ENCODE measurements around the gene ACSS3.

DNA sequence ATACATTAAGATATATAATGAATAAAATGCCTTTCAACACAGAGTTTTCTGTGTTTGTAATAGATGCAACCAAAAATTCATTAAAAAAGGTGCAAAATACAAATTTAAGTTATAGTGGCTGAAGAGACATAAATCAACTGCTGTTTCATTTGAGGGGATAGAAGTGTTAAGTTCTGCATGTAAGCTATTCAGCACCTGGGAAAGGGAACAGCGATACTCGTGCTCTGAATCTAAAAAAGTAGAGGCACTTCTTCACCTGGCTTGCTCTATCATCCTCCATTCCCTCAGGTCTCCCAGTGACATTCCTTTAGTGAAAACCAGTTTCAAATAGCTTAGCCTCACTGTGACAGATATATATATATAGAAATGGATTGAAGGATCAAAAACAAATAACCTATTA, 222.6 kb downstream of the ACSS3 start:
- TF ChIP-seq, protein P1, sequence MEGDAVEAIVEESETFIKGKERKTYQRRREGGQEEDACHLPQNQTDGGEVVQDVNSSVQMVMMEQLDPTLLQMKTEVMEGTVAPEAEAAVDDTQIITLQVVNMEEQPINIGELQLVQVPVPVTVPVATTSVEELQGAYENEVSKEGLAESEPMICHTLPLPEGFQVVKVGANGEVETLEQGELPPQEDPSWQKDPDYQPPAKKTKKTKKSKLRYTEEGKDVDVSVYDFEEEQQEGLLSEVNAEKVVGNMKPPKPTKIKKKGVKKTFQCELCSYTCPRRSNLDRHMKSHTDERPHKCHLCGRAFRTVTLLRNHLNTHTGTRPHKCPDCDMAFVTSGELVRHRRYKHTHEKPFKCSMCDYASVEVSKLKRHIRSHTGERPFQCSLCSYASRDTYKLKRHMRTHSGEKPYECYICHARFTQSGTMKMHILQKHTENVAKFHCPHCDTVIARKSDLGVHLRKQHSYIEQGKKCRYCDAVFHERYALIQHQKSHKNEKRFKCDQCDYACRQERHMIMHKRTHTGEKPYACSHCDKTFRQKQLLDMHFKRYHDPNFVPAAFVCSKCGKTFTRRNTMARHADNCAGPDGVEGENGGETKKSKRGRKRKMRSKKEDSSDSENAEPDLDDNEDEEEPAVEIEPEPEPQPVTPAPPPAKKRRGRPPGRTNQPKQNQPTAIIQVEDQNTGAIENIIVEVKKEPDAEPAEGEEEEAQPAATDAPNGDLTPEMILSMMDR (IDR thresholded peaks at IDR 0.05), result no peak
- no peak for TF ChIP-seq EP300 (IDR thresholded peaks at IDR 0.05)
- TF ChIP-seq POLR2AphosphoS5 (IDR thresholded peaks at IDR 0.05), result no peak

All from stomach (tissue), 4 donors.